Activated CD4-positive, alpha-beta memory T cell treated with anti-CD3 and anti-CD28 coated beads, Interleukin-2, amount 10 ng/mL, durations not matched to agents 7 days and 5 days (primary cell): Measurements from ENCODE around the gene DNAJC28. TPM values are rescaled to one million over a fixed set of nuclear protein-coding genes. Genes with fewer than 3 reads are reported as not detected.
"Not testable (repeated sequence)": the region's sequence is repeated elsewhere in the genome, so short reads cannot be mapped to it uniquely, and the experiment has no call there.

ENCODE experiments used
- CTCF ChIA-PET: fragments of 350-600 bp; sonication (Branson Sonifier 250); formaldehyde crosslinking; loops from one replicate; lab custom pipeline; 2021; ENCODE audit warnings: antibody characterized with exemption, inconsistent platforms; lab: Charles Lee
- POLR2A ChIA-PET: fragments of 350-600 bp; sonication (Branson Sonifier 250); formaldehyde crosslinking; loops from one replicate; lab custom pipeline; 2021; ENCODE audit warnings: antibody characterized with exemption; lab: Charles Lee
- DNase-seq: peaks from one replicate; pipeline ENCODE4 v3.0.0-alpha.2; 2020
- H3K27ac Mint-ChIP-seq: one replicate; pipeline ENCODE4 v1.8.0; 2021; ENCODE audit warnings: mild to moderate bottlenecking, mixed read lengths
- H3K27me3 Mint-ChIP-seq: one replicate; pipeline ENCODE4 v1.8.0; 2021; ENCODE audit warnings: mixed read lengths
- H3K36me3 Mint-ChIP-seq: one replicate; pipeline ENCODE4 v1.8.0; 2021; ENCODE audit warnings: low read depth, mixed read lengths
- H3K4me1 Mint-ChIP-seq: one replicate; pipeline ENCODE4 v1.8.0; 2021; ENCODE audit warnings: mixed read lengths
- H3K4me3 Mint-ChIP-seq: one replicate; pipeline ENCODE4 v1.8.0; 2021; ENCODE audit warnings: mild to moderate bottlenecking, mixed read lengths
- H3K9me3 Mint-ChIP-seq: one replicate; pipeline ENCODE4 v1.8.0; 2021; ENCODE audit warnings: mixed read lengths
- total RNA-seq, 2 experiments: library from RNA; stranded (reverse); gene quantifications; one replicate each; pipeline ENCODE4 v1.2.3, GENCODE V29; 2021

Gene DNAJC28
- total RNA-seq, 2 experiments from 2014 or later, result 0.55 to 0.60 TPM

- no peak for DNase-seq
- no peak overlapping the region for H3K27ac Mint-ChIP-seq
- ChIA-PET POLR2A (interaction anchor here (1.9 kb wide), 1 partner anchor 32 kb away, joined by 5 read pairs; the partner anchor contains the start of gene TMEM50B), CTCF (interaction anchor here (1.5 to 2.3 kb wide), 2 partner anchors 77 to 94 kb away, joined by 3 to 6 read pairs; partner anchors contain the start of gene DONSON)
- peaks cover 14% of the 10 kb centered on the region for H3K4me1 Mint-ChIP-seq
- H3K9me3 Mint-ChIP-seq, result no peaks in the 10 kb centered on the region
- peaks cover 73% of the 10 kb centered on the region for H3K36me3 Mint-ChIP-seq
- no peak overlapping the region for H3K4me3 Mint-ChIP-seq
- no peaks in the 10 kb centered on the region for H3K27me3 Mint-ChIP-seq
These were observed 20.1 kb upstream of the DNAJC28 start for GRCh38 chr21:33511639-33512038.

- POLR2A ChIA-PET, result interaction anchor here (1.9 kb wide), 1 partner anchor 31 kb away, joined by 5 read pairs; the partner anchor contains the start of gene TMEM50B
- H3K36me3 Mint-ChIP-seq, result peaks cover 71% of the 10 kb centered on the region
- H3K27me3 Mint-ChIP-seq, result no peaks in the 10 kb centered on the region
- H3K9me3 Mint-ChIP-seq, result no peaks in the 10 kb centered on the region
- CTCF ChIA-PET, result no interaction called here
- no peak overlapping the region for H3K27ac Mint-ChIP-seq
- H3K4me3 Mint-ChIP-seq, result no peak overlapping the region
- no peak for DNase-seq
- peaks cover 14% of the 10 kb centered on the region for H3K4me1 Mint-ChIP-seq
These were observed 19.3 kb upstream of the DNAJC28 start for GRCh38 chr21:33510826-33511225.

GRCh38 chr21:33507003-33507402 lies 15.5 kb upstream of the DNAJC28 start:
- H3K4me1 Mint-ChIP-seq, POLR2A ChIA-PET, H3K4me3 Mint-ChIP-seq, H3K27me3 Mint-ChIP-seq, DNase-seq, H3K9me3 Mint-ChIP-seq, H3K27ac Mint-ChIP-seq, CTCF ChIA-PET: not testable (repeated sequence)
- H3K36me3 Mint-ChIP-seq, result peaks cover 81% of the 10 kb centered on the region

- H3K4me3 Mint-ChIP-seq, result no peak overlapping the region
- no peaks in the 10 kb centered on the region for H3K27me3 Mint-ChIP-seq
- no peak for DNase-seq
- ChIA-PET POLR2A (no interaction called here), CTCF (interaction anchor here (0.8 to 1.3 kb wide), 2 partner anchors 15 to 27 kb away, joined by 3 read pairs; no protein-coding TSS in a partner anchor)
- H3K36me3 Mint-ChIP-seq, result peaks cover 71% of the 10 kb centered on the region
- no peaks in the 10 kb centered on the region for H3K9me3 Mint-ChIP-seq
- H3K27ac Mint-ChIP-seq, result no peak overlapping the region
- no peaks in the 10 kb centered on the region for H3K4me1 Mint-ChIP-seq
These were observed 14.3 kb upstream of the DNAJC28 start for GRCh38 chr21:33505833-33506232.

GRCh38 chr21:33496345-33496744 lies 4.8 kb upstream of the DNAJC28 start:
- Mint-ChIP-seq H3K27me3 (peaks cover 14% of the 10 kb centered on the region), H3K4me3 (no peak overlapping the region), H3K27ac (no peak overlapping the region), H3K36me3 (no peaks in the 10 kb centered on the region), H3K9me3 (no peaks in the 10 kb centered on the region), H3K4me1 (peaks cover 5% of the 10 kb centered on the region)
- ChIA-PET CTCF (interaction anchor here (1.0 kb wide), 2 partner anchors 24 to 109 kb away, joined by 3 read pairs; no protein-coding TSS in a partner anchor), POLR2A (interaction anchor here (0.6 to 1.1 kb wide), 2 partner anchors 9 to 84 kb away, joined by 3 to 4 read pairs; no protein-coding TSS in a partner anchor)
- DNase-seq, result no peak

- POLR2A ChIA-PET, result interaction anchor here (1.1 kb wide), 1 partner anchor 8 kb away, joined by 4 read pairs; no protein-coding TSS in a partner anchor
- Mint-ChIP-seq H3K27me3 (peaks cover 14% of the 10 kb centered on the region), H3K27ac (no peak overlapping the region), H3K4me1 (peaks cover 9% of the 10 kb centered on the region), H3K4me3 (no peak overlapping the region), H3K36me3 (no peaks in the 10 kb centered on the region), H3K9me3 (no peaks in the 10 kb centered on the region)
- CTCF ChIA-PET, result interaction anchor here (1.0 to 1.2 kb wide), 3 partner anchors 16 to 110 kb away, joined by 3 read pairs; partner anchors contain the start of gene TMEM50B
- no peak for DNase-seq
These were observed 4.2 kb upstream of the DNAJC28 start for GRCh38 chr21:33495743-33496142.

- peaks cover 18% of the 10 kb centered on the region for H3K27me3 Mint-ChIP-seq
- ChIA-PET CTCF (no interaction called here), POLR2A (no interaction called here)
- H3K4me3 Mint-ChIP-seq, result peak overlapping the region; percentile 52
- H3K4me1 Mint-ChIP-seq, result peaks cover 10% of the 10 kb centered on the region
- no peaks in the 10 kb centered on the region for H3K36me3 Mint-ChIP-seq
- H3K27ac Mint-ChIP-seq, result no peak overlapping the region
- no peaks in the 10 kb centered on the region for H3K9me3 Mint-ChIP-seq
- DNase-seq, result no peak
These were observed 2.2 kb upstream of the DNAJC28 start for GRCh38 chr21:33493756-33494155.

- H3K4me3 Mint-ChIP-seq, result peak overlapping the region; percentile 17
- no peaks in the 10 kb centered on the region for H3K9me3 Mint-ChIP-seq
- no peak for DNase-seq
- no peaks in the 10 kb centered on the region for H3K36me3 Mint-ChIP-seq
- no peak overlapping the region for H3K27ac Mint-ChIP-seq
- H3K27me3 Mint-ChIP-seq, result peaks cover 21% of the 10 kb centered on the region
- CTCF ChIA-PET, result interaction anchor here (1.6 kb wide), 1 partner anchor 114 kb away, joined by 6 read pairs; no protein-coding TSS in a partner anchor
- peaks cover 10% of the 10 kb centered on the region for H3K4me1 Mint-ChIP-seq
- POLR2A ChIA-PET, result interaction anchor here (3.0 kb wide), 1 partner anchor 13 kb away, joined by 53 read pairs; the partner anchor contains the start of gene TMEM50B
These were observed 1.1 kb upstream of the DNAJC28 start for GRCh38 chr21:33492571-33492970.

- Mint-ChIP-seq H3K27ac (peak overlapping the region; percentile 40), H3K36me3 (no peaks in the 10 kb centered on the region), H3K4me1 (peaks cover 10% of the 10 kb centered on the region), H3K4me3 (peak overlapping the region; percentile 95), H3K9me3 (no peaks in the 10 kb centered on the region), H3K27me3 (peaks cover 17% of the 10 kb centered on the region)
- DNase-seq, result no peak
- ChIA-PET POLR2A (interaction anchor here (0.8 to 3.0 kb wide), 7 partner anchors 9 to 130 kb away, joined by 3 to 53 read pairs (median 5); partner anchors contain the start of genes DONSON, GART, SON and TMEM50B), CTCF (interaction anchor here (0.7 to 2.8 kb wide), 5 partner anchors 11 to 118 kb away, joined by 3 to 13 read pairs (median 3); partner anchors contain the start of gene TMEM50B)
These were observed 534 bp downstream of the DNAJC28 start for GRCh38 chr21:33490991-33491372.

GRCh38 chr21:33488936-33489335 lies 2.6 kb downstream of the DNAJC28 start:
- Mint-ChIP-seq H3K4me3 (no peak overlapping the region), H3K36me3 (no peaks in the 10 kb centered on the region), H3K27ac (no peak overlapping the region), H3K9me3 (no peaks in the 10 kb centered on the region), H3K27me3 (peaks cover 7% of the 10 kb centered on the region), H3K4me1 (peaks cover 10% of the 10 kb centered on the region)
- ChIA-PET CTCF (no interaction called here), POLR2A (interaction anchor here (1.4 kb wide), 1 partner anchor 9 kb away, joined by 4 read pairs; the partner anchor contains the start of gene TMEM50B)
- no peak for DNase-seq

GRCh38 chr21:33487996-33488395 lies 3.5 kb downstream of the DNAJC28 start:
- ChIA-PET POLR2A (interaction anchor here (1.4 kb wide), 2 partner anchors 8 kb away, joined by 4 read pairs; partner anchors contain the start of gene TMEM50B), CTCF (no interaction called here)
- H3K9me3 Mint-ChIP-seq, result no peaks in the 10 kb centered on the region
- H3K4me1 Mint-ChIP-seq, result peaks cover 10% of the 10 kb centered on the region
- no peaks in the 10 kb centered on the region for H3K36me3 Mint-ChIP-seq
- no peak for DNase-seq
- peaks cover 7% of the 10 kb centered on the region for H3K27me3 Mint-ChIP-seq
- H3K4me3 Mint-ChIP-seq, result no peak overlapping the region
- H3K27ac Mint-ChIP-seq, result no peak overlapping the region

GRCh38 chr21:33481314-33481943 lies 10.1 kb downstream of the DNAJC28 start:
- no peak overlapping the region for H3K27ac Mint-ChIP-seq
- DNase-seq, result no peak
- H3K9me3 Mint-ChIP-seq, result no peaks in the 10 kb centered on the region
- peaks cover 21% of the 10 kb centered on the region for H3K4me1 Mint-ChIP-seq
- POLR2A ChIA-PET, result interaction anchor here (0.9 to 3.7 kb wide), 5 partner anchors 10 to 107 kb away, joined by 3 to 53 read pairs (median 5); partner anchors contain the start of genes DNAJC28 and DONSON
- no peak overlapping the region for H3K4me3 Mint-ChIP-seq
- H3K27me3 Mint-ChIP-seq, result peaks cover 4% of the 10 kb centered on the region
- H3K36me3 Mint-ChIP-seq, result no peaks in the 10 kb centered on the region
- CTCF ChIA-PET, result interaction anchor here (1.6 kb wide), 1 partner anchor 63 kb away, joined by 4 read pairs; no protein-coding TSS in a partner anchor
